ENCODE data around the gene WFIKKN2.

WFIKKN2 gene

DNA sequence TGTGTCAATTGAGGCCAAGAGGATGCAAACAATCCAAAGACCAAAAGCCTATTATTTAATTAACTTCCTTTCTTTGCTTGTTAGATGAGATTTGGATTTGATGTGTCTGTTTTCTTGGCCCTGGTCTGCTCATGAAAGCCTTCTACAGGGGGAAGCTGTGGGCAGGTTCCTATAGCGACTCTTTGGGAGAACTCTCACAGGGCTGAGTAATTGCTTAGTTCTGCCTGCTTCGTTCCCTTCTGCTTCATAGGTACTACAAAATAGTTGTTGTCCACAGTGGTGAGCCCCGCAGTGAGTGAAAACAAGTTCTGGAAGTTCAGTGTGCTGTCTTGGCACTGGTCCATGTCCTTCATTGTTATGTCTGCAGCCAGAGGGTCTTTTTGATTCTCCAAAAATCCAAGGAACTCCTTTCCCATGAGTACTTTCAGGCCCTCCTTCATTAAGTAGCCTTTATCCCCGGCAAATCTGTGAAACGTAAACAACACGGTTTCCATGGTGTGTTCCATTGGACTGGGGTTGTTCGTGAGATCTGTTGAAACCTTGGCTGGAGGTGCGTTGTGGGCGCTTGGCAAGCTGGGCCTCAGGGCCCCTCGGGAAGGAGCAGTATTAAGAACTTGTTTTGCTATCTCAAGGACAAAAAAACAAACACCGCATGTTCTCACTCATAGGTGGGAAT, 38.1 kb upstream of the WFIKKN2 start:
- Histone ChIP-seq H3K9ac (ENCODE audit: low read depth, low read length, poor library complexity) (no peak overlapping the region), H3K4me3 (ENCODE audit: low read length in 2 of 2) (no peak overlapping the region), H3K4me2 (ENCODE audit: insufficient read depth, low read length, poor library complexity, severe bottlenecking) (no peak overlapping the region), H3K79me1 (ENCODE audit: low read depth, low read length) (no peaks in the 10 kb centered on the region), H3K27me3 (ENCODE audit: control insufficient read depth in 3 of 3, insufficient read depth in 3 of 3, low read depth in 1 of 3, low read length in 3 of 3) (peaks cover 0 to 7% (median 0%) of the 10 kb centered on the region in 3 experiments), H2BK5ac (ENCODE audit: low read length) (no peak overlapping the region), H3K23ac (ENCODE audit: low read depth, low read length, poor library complexity) (no peak overlapping the region), H2BK15ac (ENCODE audit: low read length) (no peak overlapping the region), H3K4ac (ENCODE audit: low read length) (no peak overlapping the region), H3K27ac (replicated peaks; ENCODE audit: low read length) (no peak overlapping the region), H3K4me1 (ENCODE audit: control insufficient read depth in 2 of 2, insufficient read depth in 1 of 2, low read depth in 1 of 2, low read length in 2 of 2) (peaks cover 3 to 13% of the 10 kb centered on the region in 2 donors), H3K14ac (ENCODE audit: low read length) (no peak overlapping the region), H2BK120ac (ENCODE audit: low read depth, low read length) (no peak overlapping the region), H3K36me3 (replicated peaks in 1 of 2; ENCODE audit: control insufficient read depth in 2 of 2, insufficient read depth in 2 of 2, low read length in 2 of 2) (no peaks in the 10 kb centered on the region), H2AFZ (ENCODE audit: low read length) (peak overlapping the region; percentile 75), H4K8ac (ENCODE audit: low read depth, low read length) (no peak overlapping the region), H4K91ac (ENCODE audit: low read depth, low read length, poor library complexity) (no peak overlapping the region), H2AK5ac (ENCODE audit: low read depth, low read length) (no peak overlapping the region), H3K9me3 (replicated peaks in 1 of 2; ENCODE audit: control insufficient read depth in 2 of 2, insufficient read depth in 1 of 2, low read depth in 1 of 2, low read length in 2 of 2) (no peaks in the 10 kb centered on the region), H3K18ac (ENCODE audit: low read length) (no peak overlapping the region), H2BK12ac (ENCODE audit: low read length) (no peak overlapping the region)
- DNase-seq (ENCODE audit: low spot score), result no peak
- no CpG with 5 or more reads among the region's 11 CpGs for WGBS, 2 donors (ENCODE audit: extremely low coverage in 2 of 2, insufficient read length in 2 of 2, insufficient replicate concordance in 1 of 2)

DNA sequence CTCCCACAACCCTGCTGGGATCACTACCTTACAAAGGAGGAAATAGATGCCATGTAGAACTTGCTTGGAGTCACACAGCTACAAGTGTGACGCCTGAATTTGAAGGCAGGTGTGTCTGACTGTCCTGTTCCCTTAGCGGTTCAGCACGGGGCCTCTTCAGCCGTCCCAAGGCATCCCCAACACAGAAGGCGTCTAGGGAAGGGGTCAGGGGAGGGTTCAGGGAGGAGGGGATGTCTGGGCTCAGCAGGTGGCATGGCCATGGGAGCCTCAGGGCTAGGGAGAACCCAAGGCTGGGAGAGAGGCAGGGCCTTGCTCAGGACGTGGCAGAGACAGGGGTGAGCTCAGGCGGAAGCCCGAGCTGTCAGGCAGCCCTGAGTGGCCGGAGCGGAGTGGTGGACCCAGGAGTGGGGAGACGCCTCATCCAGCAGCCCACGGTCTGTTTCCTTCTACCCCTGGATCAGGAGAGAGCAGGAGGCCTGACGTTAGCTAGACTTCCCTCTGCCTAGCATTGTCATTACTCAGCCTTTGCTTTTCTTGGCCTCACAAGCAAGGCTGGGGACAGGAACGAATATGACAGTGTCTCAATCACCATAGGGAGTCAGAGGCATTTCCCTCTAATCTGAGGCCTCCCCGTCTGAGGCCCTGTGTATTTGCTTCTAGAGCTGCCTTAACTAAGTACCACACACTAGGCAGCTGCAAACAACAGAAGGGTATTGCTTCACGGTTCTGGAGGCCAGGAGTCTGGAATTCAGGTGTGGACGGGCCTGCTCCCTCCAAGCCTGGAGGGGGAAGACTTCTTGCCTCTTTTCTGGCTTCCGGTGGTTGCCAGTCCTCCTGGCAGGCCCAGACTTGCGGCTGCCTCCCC, 36.7 kb upstream of the WFIKKN2 start:
- no peak overlapping the region for H3K4ac ChIP-seq (ENCODE audit: low read length)
- H3K27me3 ChIP-seq (ENCODE audit: control insufficient read depth in 3 of 3, insufficient read depth in 3 of 3, low read depth in 1 of 3, low read length in 3 of 3), result peaks cover 0 to 7% (median 0%) of the 10 kb centered on the region in 3 experiments
- H2BK5ac ChIP-seq (ENCODE audit: low read length), result peak overlapping the region; percentile 30
- no peak overlapping the region for H3K4me2 ChIP-seq (ENCODE audit: insufficient read depth, low read length, poor library complexity, severe bottlenecking)
- no peaks in the 10 kb centered on the region for H3K9me3 ChIP-seq (replicated peaks in 1 of 2; ENCODE audit: control insufficient read depth in 2 of 2, insufficient read depth in 1 of 2, low read depth in 1 of 2, low read length in 2 of 2)
- peak overlapping the region; percentile 21 for H2AK5ac ChIP-seq (ENCODE audit: low read depth, low read length)
- peak overlapping the region in 1 of 2 donors; percentile 58 for H3K4me3 ChIP-seq (ENCODE audit: low read length in 2 of 2)
- H3K9ac ChIP-seq (ENCODE audit: low read depth, low read length, poor library complexity), result no peak overlapping the region
- no peak overlapping the region for H4K8ac ChIP-seq (ENCODE audit: low read depth, low read length)
- peaks cover 6 to 13% of the 10 kb centered on the region in 2 donors for H3K4me1 ChIP-seq (ENCODE audit: control insufficient read depth in 2 of 2, insufficient read depth in 1 of 2, low read depth in 1 of 2, low read length in 2 of 2)
- H3K14ac ChIP-seq (ENCODE audit: low read length), result no peak overlapping the region
- H3K36me3 ChIP-seq (replicated peaks in 1 of 2; ENCODE audit: control insufficient read depth in 2 of 2, insufficient read depth in 2 of 2, low read length in 2 of 2), result no peaks in the 10 kb centered on the region
- DNase-seq (ENCODE audit: low spot score), result no peak
- H2BK120ac ChIP-seq (ENCODE audit: low read depth, low read length), result no peak overlapping the region
- H3K79me1 ChIP-seq (ENCODE audit: low read depth, low read length), result no peaks in the 10 kb centered on the region
- no peak overlapping the region for H3K23ac ChIP-seq (ENCODE audit: low read depth, low read length, poor library complexity)
- no CpG with 5 or more reads among the region's 19 CpGs for WGBS, 2 donors (ENCODE audit: extremely low coverage in 2 of 2, insufficient read length in 2 of 2, insufficient replicate concordance in 1 of 2)
- peak overlapping the region; percentile 72 for H2AFZ ChIP-seq (ENCODE audit: low read length)
- H3K27ac ChIP-seq (replicated peaks; ENCODE audit: low read length), result no peak overlapping the region
- H2BK12ac ChIP-seq (ENCODE audit: low read length), result no peak overlapping the region
- H3K18ac ChIP-seq (ENCODE audit: low read length), result peak overlapping the region; percentile 23
- no peak overlapping the region for H4K91ac ChIP-seq (ENCODE audit: low read depth, low read length, poor library complexity)
- H2BK15ac ChIP-seq (ENCODE audit: low read length), result peak overlapping the region; percentile 64

DNA sequence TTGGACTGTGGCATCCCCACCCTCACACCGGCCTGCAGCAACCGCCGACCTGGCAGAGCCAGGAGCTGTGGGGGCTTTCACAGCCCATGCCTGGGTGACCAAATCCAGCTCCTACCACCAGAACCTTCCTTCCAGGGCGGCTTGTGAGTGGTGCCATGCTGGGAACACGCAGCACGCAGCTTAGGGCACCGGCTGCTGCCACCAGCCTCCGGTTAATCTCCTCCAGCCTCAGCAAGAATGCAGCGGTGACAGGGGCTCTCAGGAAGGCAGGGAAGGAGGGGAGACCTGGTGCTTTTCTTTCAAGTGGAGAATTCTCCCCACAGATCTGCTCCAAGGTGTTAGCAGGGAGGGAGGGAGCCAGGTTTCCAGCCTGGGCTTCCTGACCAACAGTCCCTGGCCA, 35.8 kb upstream of the WFIKKN2 start:
- Histone ChIP-seq H3K27ac (replicated peaks; ENCODE audit: low read length) (no peak overlapping the region), H3K23ac (ENCODE audit: low read depth, low read length, poor library complexity) (no peak overlapping the region), H3K9ac (ENCODE audit: low read depth, low read length, poor library complexity) (no peak overlapping the region), H3K9me3 (replicated peaks in 1 of 2; ENCODE audit: control insufficient read depth in 2 of 2, insufficient read depth in 1 of 2, low read depth in 1 of 2, low read length in 2 of 2) (no peaks in the 10 kb centered on the region), H2BK15ac (ENCODE audit: low read length) (peak overlapping the region; percentile 64), H2BK5ac (ENCODE audit: low read length) (no peak overlapping the region), H3K27me3 (ENCODE audit: control insufficient read depth in 3 of 3, insufficient read depth in 3 of 3, low read depth in 1 of 3, low read length in 3 of 3) (peaks cover 0 to 7% (median 0%) of the 10 kb centered on the region in 3 experiments), H4K8ac (ENCODE audit: low read depth, low read length) (peak overlapping the region; percentile 76), H3K18ac (ENCODE audit: low read length) (peak overlapping the region; percentile 69), H4K91ac (ENCODE audit: low read depth, low read length, poor library complexity) (peak overlapping the region; percentile 92), H2AFZ (ENCODE audit: low read length) (peak overlapping the region; percentile 4), H3K4me2 (ENCODE audit: insufficient read depth, low read length, poor library complexity, severe bottlenecking) (no peak overlapping the region), H3K79me1 (ENCODE audit: low read depth, low read length) (no peaks in the 10 kb centered on the region), H3K4me3 (ENCODE audit: low read length in 2 of 2) (no peak overlapping the region), H2AK5ac (ENCODE audit: low read depth, low read length) (peak overlapping the region; percentile 56), H3K36me3 (replicated peaks in 1 of 2; ENCODE audit: control insufficient read depth in 2 of 2, insufficient read depth in 2 of 2, low read length in 2 of 2) (no peaks in the 10 kb centered on the region), H2BK12ac (ENCODE audit: low read length) (peak overlapping the region; percentile 36), H3K4me1 (ENCODE audit: control insufficient read depth in 2 of 2, insufficient read depth in 1 of 2, low read depth in 1 of 2, low read length in 2 of 2) (peaks cover 6 to 13% of the 10 kb centered on the region in 2 donors), H3K14ac (ENCODE audit: low read length) (no peak overlapping the region), H3K4ac (ENCODE audit: low read length) (no peak overlapping the region), H2BK120ac (ENCODE audit: low read depth, low read length) (no peak overlapping the region)
- WGBS, 2 donors (ENCODE audit: extremely low coverage in 2 of 2, insufficient read length in 2 of 2, insufficient replicate concordance in 1 of 2), result no CpG with 5 or more reads among the region's 9 CpGs
- no peak for DNase-seq (ENCODE audit: low spot score)

DNA sequence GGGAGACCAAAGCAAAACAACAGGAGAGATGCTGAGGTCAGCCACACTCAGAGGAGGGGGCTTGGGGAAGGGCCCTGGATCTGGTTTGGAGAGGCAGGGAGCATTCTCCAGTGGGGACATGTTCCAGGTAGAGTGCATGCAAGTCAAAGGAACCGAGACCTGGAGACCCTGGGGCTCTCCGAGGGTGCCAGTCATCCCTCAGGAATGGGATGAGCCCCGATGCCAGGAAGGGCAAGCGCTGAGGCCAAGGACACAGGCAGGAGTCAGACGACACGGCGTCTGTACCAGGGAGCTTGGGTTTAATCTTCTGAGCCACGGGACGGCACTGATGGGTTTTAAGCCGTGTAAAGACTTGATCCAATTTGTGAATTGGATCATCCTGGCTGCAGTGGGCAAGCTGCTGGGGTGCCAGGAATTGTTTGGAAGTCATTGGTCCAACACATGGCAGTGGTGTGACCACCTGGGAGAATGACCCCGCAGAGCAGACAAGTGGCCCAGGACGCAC, 35.1 kb upstream of the WFIKKN2 start:
- no peak overlapping the region for H3K4me2 ChIP-seq (ENCODE audit: insufficient read depth, low read length, poor library complexity, severe bottlenecking)
- no peak overlapping the region for H3K14ac ChIP-seq (ENCODE audit: low read length)
- H2AFZ ChIP-seq (ENCODE audit: low read length), result no peak overlapping the region
- no peak overlapping the region for H2BK12ac ChIP-seq (ENCODE audit: low read length)
- H3K9me3 ChIP-seq (replicated peaks in 1 of 2; ENCODE audit: control insufficient read depth in 2 of 2, insufficient read depth in 1 of 2, low read depth in 1 of 2, low read length in 2 of 2), result no peaks in the 10 kb centered on the region
- H3K79me1 ChIP-seq (ENCODE audit: low read depth, low read length), result no peaks in the 10 kb centered on the region
- H2BK120ac ChIP-seq (ENCODE audit: low read depth, low read length), result no peak overlapping the region
- H2BK15ac ChIP-seq (ENCODE audit: low read length), result peak overlapping the region; percentile 64
- H3K23ac ChIP-seq (ENCODE audit: low read depth, low read length, poor library complexity), result no peak overlapping the region
- H2AK5ac ChIP-seq (ENCODE audit: low read depth, low read length), result peak overlapping the region; percentile 56
- H3K18ac ChIP-seq (ENCODE audit: low read length), result peak overlapping the region; percentile 11
- no peak overlapping the region for H3K9ac ChIP-seq (ENCODE audit: low read depth, low read length, poor library complexity)
- peaks cover 0 to 7% (median 0%) of the 10 kb centered on the region in 3 experiments for H3K27me3 ChIP-seq (ENCODE audit: control insufficient read depth in 3 of 3, insufficient read depth in 3 of 3, low read depth in 1 of 3, low read length in 3 of 3)
- H3K4me1 ChIP-seq (ENCODE audit: control insufficient read depth in 2 of 2, insufficient read depth in 1 of 2, low read depth in 1 of 2, low read length in 2 of 2), result peaks cover 6 to 13% of the 10 kb centered on the region in 2 donors
- no peak overlapping the region for H3K27ac ChIP-seq (replicated peaks; ENCODE audit: low read length)
- no peak overlapping the region for H3K4ac ChIP-seq (ENCODE audit: low read length)
- H3K4me3 ChIP-seq (ENCODE audit: low read length in 2 of 2), result no peak overlapping the region
- H4K91ac ChIP-seq (ENCODE audit: low read depth, low read length, poor library complexity), result no peak overlapping the region
- DNase-seq (ENCODE audit: low spot score), result no peak
- no CpG with 5 or more reads among the region's 12 CpGs for WGBS, 2 donors (ENCODE audit: extremely low coverage in 2 of 2, insufficient read length in 2 of 2, insufficient replicate concordance in 1 of 2)
- no peak overlapping the region for H4K8ac ChIP-seq (ENCODE audit: low read depth, low read length)
- no peaks in the 10 kb centered on the region for H3K36me3 ChIP-seq (replicated peaks in 1 of 2; ENCODE audit: control insufficient read depth in 2 of 2, insufficient read depth in 2 of 2, low read length in 2 of 2)
- no peak overlapping the region for H2BK5ac ChIP-seq (ENCODE audit: low read length)

All from neuronal stem cell (in vitro differentiated cells).